Measurements from ENCODE around the gene ZFP36.
"Not testable (repeated sequence)": the region's sequence is repeated elsewhere in the genome, so short reads cannot be mapped to it uniquely, and the experiment has no call there.

ZFP36 gene, protein sequence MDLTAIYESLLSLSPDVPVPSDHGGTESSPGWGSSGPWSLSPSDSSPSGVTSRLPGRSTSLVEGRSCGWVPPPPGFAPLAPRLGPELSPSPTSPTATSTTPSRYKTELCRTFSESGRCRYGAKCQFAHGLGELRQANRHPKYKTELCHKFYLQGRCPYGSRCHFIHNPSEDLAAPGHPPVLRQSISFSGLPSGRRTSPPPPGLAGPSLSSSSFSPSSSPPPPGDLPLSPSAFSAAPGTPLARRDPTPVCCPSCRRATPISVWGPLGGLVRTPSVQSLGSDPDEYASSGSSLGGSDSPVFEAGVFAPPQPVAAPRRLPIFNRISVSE

GRCh38 chr19:39406656-39407409 lies at the start of gene ZFP36:
ZFP36 (plus strand) TSS chr19:39406847; CDS start chr19:39406905, 58 bp downstream.
- peak; percentile 89 to 95 for DNase-seq (ENCODE audit: low read depth in 2 of 2, low spot score in 1 of 2)

DNA sequence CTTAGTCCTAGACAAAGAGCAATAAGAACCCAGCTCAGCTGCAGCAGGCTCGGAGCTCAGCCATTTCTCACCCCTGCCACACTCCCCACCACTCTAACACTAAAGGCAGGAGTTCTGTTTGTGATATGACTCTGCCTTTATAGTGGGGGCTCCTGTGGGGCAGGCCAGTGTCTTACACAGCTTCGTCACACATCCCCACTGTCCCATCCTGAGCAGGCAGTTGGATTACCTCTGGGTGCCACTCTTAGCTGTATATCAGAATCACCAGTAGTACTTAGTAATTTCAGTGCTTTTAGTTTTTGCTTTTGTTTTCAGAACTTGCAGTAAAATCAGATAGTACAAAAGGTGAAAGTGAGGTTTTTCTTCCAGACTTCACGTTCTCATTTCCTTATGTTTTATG lies 47.6 kb upstream of the ZFP36 start:
- DNase-seq (ENCODE audit: low read depth in 2 of 2, low spot score in 1 of 2), result no peak

- DNase-seq (ENCODE audit: low read depth in 2 of 2, low spot score in 1 of 2), result no peak
Measured at GRCh38 chr19:39360599-39360998, 46.0 kb upstream of the ZFP36 start.

DNA sequence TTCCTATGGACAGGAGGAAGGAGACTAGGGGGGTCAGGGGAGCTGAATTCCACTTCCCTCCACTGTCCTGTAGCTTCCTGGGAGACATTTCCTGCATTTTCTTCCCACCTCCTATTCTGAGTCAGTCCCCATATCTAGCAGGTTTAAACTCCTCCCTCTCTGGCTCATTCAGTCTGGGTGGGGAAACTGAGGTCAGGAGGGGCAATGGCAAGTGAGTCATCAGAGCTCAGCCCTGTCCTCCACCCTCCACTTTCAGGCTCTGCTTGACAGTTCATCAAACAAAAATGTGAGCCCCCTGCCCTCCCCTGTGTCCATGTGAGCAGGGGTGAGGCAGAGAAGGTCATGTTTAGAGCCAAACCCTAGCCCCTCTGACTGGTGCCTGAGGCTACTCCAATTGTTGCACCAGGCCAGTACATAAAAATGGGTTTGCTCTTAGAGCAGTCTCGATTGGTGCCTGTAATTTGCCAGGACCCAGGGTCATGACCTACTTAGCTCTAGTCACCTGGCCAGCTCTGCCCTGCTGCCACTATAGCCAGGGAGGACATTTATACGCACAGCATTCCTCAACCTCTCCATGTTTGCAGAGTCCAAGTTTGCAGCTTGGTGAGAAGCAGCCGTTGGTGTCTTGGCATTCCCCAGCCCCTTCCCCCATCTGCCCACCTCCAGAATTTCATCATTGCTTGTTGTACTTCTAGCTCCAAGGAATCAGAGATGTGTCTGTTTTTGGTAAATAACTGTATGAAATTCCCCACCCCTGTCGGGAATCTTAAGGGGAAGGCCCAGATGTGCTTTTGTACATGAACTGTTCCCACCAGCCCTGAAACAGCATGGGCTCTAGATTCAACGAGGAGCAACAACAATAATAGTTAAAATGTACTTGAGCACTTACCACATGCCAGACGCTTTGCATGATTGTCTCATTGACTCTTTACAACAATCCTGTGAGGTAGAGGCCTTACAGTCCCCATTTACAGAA lies 43.7 kb upstream of the ZFP36 start:
- DNase-seq (ENCODE audit: low read depth in 2 of 2, low spot score in 1 of 2), result no peak

DNA sequence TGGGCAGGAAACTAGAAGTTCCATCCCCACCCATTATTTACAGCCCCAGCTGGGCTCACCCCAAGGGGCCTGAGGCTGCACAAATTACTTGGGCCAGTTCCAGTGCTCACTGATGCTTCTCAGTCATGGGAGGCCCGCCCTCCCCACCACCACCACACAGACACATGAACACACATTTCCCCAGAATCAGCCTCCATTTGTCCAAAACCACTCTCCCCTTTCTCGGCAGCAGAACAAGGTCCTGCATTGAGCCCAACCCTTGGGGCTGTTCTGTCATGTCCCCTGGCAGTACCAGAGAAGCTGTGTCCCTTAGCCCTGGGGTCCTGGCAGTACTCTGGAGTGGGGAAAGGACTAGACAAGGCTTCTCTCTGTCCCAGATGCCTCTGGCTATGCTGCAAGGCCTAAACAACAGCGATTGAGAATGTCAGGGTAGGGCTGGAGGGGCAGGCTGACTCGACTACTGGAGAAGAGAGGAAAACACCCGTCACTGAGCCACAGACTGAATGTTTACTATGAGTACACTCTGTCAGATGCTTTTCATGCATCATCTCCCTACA lies 42.7 kb upstream of the ZFP36 start:
- DNase-seq (ENCODE audit: low read depth in 2 of 2, low spot score in 1 of 2), result no peak

GRCh38 chr19:39365531-39365930 lies 41.1 kb upstream of the ZFP36 start:
- DNase-seq (ENCODE audit: low read depth in 2 of 2, low spot score in 1 of 2), result no peak

DNA sequence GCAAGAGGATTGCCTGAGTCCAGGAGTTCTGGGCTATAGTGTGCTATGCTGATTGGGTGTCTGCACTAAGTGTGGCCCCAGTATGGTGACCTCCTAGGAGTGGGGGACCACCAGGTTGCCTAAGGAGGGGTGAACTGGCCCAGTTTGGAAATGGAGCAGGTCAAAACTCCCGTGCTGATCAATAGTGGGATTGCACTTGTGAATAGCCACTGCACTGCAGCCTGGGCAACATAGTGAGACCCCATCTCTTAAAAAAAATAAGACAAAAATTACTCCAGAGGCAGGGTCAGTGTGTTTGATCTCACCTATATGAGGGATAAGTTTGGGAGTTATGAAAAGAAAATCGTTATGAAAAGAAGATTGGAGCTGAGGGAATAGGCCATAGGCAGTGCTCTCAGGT lies 37.4 kb upstream of the ZFP36 start:
- no peak for DNase-seq (ENCODE audit: low read depth in 2 of 2, low spot score in 1 of 2)

DNA sequence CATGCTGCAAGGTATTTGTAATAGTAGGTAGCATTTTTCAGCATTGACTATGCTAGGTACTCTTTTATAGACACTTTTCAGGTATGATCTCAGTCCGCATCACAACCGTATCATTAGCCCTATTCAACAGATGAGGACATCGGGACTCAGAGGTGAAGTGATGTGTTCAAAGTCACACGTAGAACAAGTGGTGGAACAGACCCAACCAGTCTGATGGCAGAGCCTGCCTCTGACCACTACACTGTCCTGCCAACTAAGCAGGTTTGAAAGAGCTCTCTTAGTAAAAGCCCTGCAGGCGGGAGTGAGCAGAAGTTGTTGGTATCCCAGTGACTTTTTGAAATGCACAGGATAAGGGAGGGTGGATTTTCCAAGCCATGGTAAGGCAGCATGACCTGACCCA lies 35.9 kb upstream of the ZFP36 start:
- DNase-seq (ENCODE audit: low read depth in 2 of 2, low spot score in 1 of 2), result no peak

DNA sequence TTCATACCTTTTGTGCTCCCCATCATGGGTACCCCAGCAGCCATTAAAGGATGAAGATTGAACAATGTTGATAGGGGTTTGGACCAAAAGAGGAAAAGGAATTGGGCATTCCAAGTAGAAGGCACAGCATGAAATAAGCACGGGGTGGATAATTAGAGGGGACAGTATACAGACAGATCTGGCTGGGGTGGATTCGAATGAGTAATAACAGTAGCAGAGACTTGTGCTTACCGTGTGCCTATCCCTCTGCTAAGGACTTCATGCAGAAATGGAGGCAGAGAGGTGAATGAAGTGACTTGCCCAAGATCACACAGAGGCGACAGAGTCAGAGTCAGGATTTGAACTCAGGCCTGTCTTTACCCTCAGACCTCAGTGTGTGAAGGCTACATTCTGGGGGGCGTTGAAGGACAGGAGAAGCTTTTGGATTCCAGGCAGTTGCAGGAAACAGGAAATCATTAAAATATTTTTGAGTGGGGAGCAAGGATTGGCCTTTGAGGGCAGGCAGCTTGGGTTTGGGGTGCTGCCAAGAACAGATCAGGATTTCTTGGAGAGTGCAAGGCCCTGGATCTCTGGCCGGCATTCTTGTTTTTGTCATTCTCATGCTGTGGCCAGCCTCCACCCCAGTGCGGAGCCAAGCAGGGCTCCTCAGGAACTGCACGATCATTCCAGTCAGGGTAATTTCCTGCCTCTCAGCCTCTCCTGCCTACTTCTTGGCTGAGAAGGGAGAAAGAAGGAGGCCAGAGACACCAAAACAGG lies 34.4 kb upstream of the ZFP36 start:
- no peak for DNase-seq (ENCODE audit: low read depth in 2 of 2, low spot score in 1 of 2)

- no peak for DNase-seq (ENCODE audit: low read depth in 2 of 2, low spot score in 1 of 2)
Measured at GRCh38 chr19:39372941-39373340, 33.7 kb upstream of the ZFP36 start.

GRCh38 chr19:39375929-39376328 lies 30.7 kb upstream of the ZFP36 start:
- DNase-seq (ENCODE audit: low read depth in 2 of 2, low spot score in 1 of 2), result no peak

- DNase-seq (ENCODE audit: low read depth in 2 of 2, low spot score in 1 of 2), result no peak
Measured at GRCh38 chr19:39377373-39378362, 29.0 kb upstream of the ZFP36 start.

- DNase-seq (ENCODE audit: low read depth in 2 of 2, low spot score in 1 of 2), result not testable (repeated sequence)
Measured at GRCh38 chr19:39379366-39379765, 27.3 kb upstream of the ZFP36 start.

DNA sequence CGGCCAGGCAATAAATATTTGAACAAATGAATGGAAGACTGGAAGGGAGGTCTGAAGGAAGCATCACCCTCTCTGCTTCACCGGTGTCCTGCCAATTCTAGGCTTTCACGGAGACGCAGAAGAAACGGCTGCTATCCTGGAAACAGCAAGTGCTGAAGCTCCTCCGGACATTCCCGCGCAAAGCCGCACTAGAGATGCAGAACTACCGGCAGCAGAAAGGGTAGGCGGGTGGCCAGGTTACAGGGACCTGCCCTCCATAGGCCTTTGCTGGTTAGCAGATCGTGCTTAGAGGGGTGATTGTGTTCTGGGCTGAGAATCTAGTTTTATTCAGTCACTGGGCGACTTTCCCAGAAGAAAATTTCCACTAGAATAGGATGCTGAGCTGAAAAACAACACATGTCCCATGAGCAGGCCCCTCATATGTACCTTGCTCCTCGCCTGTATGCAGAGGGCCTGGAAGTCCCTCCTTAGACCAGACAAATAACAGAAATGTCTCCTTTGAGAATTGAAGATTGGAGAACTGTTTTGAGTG lies 26.7 kb upstream of the ZFP36 start:
- DNase-seq (ENCODE audit: low read depth in 2 of 2, low spot score in 1 of 2), result no peak

GRCh38 chr19:39380521-39381502 lies 25.8 kb upstream of the ZFP36 start:
- DNase-seq (ENCODE audit: low read depth in 2 of 2, low spot score in 1 of 2), result no peak

GRCh38 chr19:39381910-39382611 lies 24.6 kb upstream of the ZFP36 start:
- DNase-seq (ENCODE audit: low read depth in 2 of 2, low spot score in 1 of 2), result no peak
